HG02885 (cell line): ENCODE measurements around the gene EXOC6B.

Experiments used
- ATAC-seq: cut with Tn5 transposase; IDR thresholded peaks from one replicate; pipeline ENCODE4 v1.9.1; 2021; ENCODE audit warnings: mild to moderate bottlenecking; ENCODE audit not compliant: unreplicated experiment, poor library complexity

The EXOC6B gene

GRCh38 chr2:72833084-72833714, 7.4 kb upstream of the EXOC6B start:
- no peak for ATAC-seq

GRCh38 chr2:72830273-72830672, 4.4 kb upstream of the EXOC6B start:
- ATAC-seq: peak; percentile 42

- ATAC-seq: no peak
These were observed 3.1 kb upstream of the EXOC6B start for GRCh38 chr2:72828840-72829507.

- no peak for ATAC-seq
These were observed 2.3 kb upstream of the EXOC6B start for GRCh38 chr2:72827966-72828646.

GRCh38 chr2:72827487-72827886, 1.7 kb upstream of the EXOC6B start:
- no peak for ATAC-seq

GRCh38 chr2:72826156-72826477, 284 bp upstream of the EXOC6B start:
- no peak for ATAC-seq

GRCh38 chr2:72824224-72824842, 1.5 kb downstream of the EXOC6B start:
- ATAC-seq: no peak

GRCh38 chr2:72822794-72823193, 3.0 kb downstream of the EXOC6B start:
- ATAC-seq: no peak

GRCh38 chr2:72821983-72822382, 3.9 kb downstream of the EXOC6B start:
- no peak for ATAC-seq

GRCh38 chr2:72821118-72821517, 4.7 kb downstream of the EXOC6B start:
- no peak for ATAC-seq

GRCh38 chr2:72819501-72819900, 6.3 kb downstream of the EXOC6B start:
- ATAC-seq: no peak

GRCh38 chr2:72815655-72816278, 10.1 kb downstream of the EXOC6B start:
- ATAC-seq: no peak

DNA sequence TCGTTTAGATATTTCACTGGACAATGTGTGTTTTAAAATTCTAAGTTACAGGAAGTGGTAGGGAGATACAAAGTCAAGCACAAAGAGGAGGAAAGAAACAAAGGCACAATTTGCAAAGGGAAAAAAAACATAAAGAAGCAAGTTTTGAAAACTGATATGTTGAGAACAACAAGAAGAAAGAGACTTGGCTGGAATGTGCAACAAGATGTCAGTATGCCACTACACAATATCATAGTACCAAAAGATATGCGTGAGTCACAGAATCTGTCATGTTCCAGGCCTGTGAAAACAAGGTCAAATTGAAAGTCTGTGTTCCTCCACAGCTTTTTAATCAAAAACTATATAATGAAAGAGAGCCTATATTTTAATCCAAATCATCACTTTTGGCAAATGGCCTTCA, 12.0 kb downstream of the EXOC6B start:
- ATAC-seq: no peak

- no peak for ATAC-seq
These were observed 15.7 kb downstream of the EXOC6B start for GRCh38 chr2:72810165-72810564.

DNA sequence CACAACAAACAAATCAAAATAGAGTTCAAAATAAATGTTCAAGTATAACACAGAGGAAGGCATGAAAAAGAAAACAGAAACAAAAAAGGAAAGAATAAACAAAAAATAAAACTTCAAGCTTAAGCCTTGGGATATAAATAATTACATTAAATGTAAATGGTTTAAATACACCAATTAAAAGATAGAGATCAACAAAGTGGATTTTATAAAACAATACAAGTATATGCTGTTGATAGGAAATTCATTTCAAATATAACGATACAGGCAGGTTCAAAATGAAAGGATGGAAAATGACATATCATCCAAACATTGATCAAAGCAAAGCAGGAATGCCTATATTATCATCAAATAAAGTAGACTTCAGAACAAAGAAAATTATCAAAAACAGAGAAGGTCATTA, 16.7 kb downstream of the EXOC6B start:
- no peak for ATAC-seq

- ATAC-seq: no peak
These were observed 19.4 kb downstream of the EXOC6B start for GRCh38 chr2:72806280-72806945.

- ATAC-seq: no peak
These were observed 22.1 kb downstream of the EXOC6B start for GRCh38 chr2:72803626-72804320.

DNA sequence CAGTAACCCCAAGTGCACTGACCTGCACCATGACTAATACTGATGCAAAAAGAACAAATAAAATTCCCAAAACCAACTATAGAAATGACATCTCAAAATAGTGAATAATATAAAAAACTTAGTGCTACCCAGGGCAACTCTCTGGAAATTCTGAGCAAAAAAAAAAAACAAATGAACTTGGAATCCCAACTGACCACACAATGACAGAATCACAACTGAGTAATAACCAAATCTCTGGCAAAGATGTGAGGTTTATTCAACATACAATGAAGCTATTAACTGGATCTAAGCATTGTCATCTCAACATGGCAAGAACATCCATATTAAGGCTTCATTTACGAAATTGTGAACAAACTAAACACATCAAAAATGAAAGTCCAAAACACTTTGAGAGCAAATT, 22.7 kb downstream of the EXOC6B start:
- no peak for ATAC-seq

DNA sequence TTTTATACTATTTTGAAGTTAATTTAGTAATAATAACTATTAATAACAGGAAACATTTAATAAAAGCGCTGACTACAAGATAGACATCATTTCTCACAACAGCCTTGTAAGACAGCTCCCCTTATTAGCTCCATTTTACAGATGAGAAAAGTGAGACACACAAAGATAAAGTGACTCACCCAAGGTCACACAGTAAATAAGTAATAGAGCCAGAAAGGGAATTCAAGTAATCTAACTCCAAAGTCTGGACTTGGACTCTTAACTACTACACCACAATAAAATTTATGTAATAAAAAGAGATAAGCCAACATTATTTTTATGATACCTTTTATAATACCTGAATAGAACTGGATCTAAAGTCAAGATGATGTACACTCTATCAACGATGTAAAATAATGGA, 25.3 kb downstream of the EXOC6B start:
- no peak for ATAC-seq

DNA sequence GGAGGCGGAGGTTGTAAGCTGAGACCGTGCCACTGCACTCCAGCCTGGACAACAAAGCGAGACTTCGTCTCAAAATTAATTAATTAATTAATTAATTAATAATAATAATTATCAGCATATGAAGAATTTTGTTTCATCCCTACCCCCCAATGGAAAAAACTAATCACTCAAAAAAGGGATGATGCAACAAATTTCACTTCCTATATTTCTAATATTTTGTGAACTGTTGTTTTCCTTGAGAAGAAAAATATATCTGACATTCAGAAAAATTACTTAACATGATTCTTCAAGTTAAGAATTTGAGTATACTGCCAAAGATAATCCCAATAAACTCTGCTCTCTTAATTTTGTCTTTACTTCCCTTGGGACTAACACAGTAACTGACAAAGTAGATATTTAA, 28.1 kb downstream of the EXOC6B start:
- ATAC-seq: no peak
